Measurements from ENCODE around the gene COL26A1. TPM values are rescaled to one million over a fixed set of nuclear protein-coding genes. Genes with fewer than 3 reads are reported as not detected.

The COL26A1 gene
- polyA plus RNA-seq, 1 donor from 2014 or later: 36.6 TPM

DNA sequence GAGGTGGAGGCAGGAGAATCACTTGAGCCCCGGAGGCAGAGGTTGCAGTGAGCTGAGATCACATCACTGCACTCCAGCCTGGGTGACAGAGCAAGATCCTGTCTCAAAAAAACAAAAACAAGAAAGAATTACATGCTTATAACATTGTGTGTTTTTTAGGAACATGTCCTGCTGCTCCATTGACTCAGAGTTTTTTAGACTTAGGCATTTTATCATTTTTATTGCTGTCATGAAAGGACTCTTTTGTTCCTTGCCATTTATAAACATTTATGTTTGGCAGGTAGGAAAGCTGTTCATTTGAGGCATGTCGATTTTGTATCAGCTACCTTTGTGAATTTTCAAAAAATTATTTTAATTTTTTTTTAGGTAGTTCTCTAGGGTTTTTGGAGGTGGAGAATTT lies 20.3 kb downstream of the COL26A1 start:
- Histone ChIP-seq H4K20me1 (ENCODE audit: insufficient read depth) (no peaks in the 10 kb centered on the region), H3K4me3 (ENCODE audit: low read length) (no peak overlapping the region), H3K9ac (ENCODE audit: low read length) (no peak overlapping the region), H3K9me3 (ENCODE audit: low read length) (no peaks in the 10 kb centered on the region), H3K9me2 (ENCODE audit: insufficient read depth, low read length) (no peaks in the 10 kb centered on the region), H2AFZ (ENCODE audit: low read depth, low read length) (no peak overlapping the region), H3K4me2 (ENCODE audit: low read length) (no peak overlapping the region), H3F3A (ENCODE audit: insufficient read depth, low read length, poor library complexity, severe bottlenecking) (no peaks in the 10 kb centered on the region), H3K27ac (ENCODE audit: low read length) (no peak overlapping the region), H3K79me2 (replicated peaks; ENCODE audit: insufficient read depth, low read length) (no peaks in the 10 kb centered on the region), H3K36me3 (ENCODE audit: insufficient read depth, low read length) (no peaks in the 10 kb centered on the region), H3K27me3 (ENCODE audit: insufficient read depth, low read depth, low read length) (no peaks in the 10 kb centered on the region)
- TF ChIP-seq TAF1 (IDR thresholded peaks at IDR 0.05; ENCODE audit: low read depth): no peak

DNA sequence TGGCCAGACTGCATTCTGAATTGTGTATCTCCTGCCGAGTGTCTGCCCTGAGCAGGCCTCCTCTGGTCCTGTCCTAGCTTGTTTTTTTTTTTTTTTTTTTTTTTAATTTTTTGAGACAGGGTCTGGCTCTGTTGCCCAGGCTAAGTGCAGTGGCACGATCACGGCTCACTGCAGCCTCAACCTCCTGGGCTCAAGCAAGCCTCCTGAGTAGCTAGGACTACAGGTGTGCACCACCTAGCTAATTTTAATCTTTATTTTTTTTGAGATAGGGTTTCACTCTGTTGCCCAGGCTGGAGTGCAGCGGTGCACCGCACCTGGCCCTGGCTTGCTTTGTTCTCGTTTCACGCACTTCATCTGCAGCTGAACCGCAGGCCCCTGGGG lies 23.5 kb downstream of the COL26A1 start:
- H3K9ac ChIP-seq (ENCODE audit: low read length): no peak overlapping the region
- no peak overlapping the region for H2AFZ ChIP-seq (ENCODE audit: low read depth, low read length)
- no peak overlapping the region for H3K4me2 ChIP-seq (ENCODE audit: low read length)
- H3K4me3 ChIP-seq (ENCODE audit: low read length): no peak overlapping the region
- H3F3A ChIP-seq (ENCODE audit: insufficient read depth, low read length, poor library complexity, severe bottlenecking): no peaks in the 10 kb centered on the region
- no peaks in the 10 kb centered on the region for H3K9me2 ChIP-seq (ENCODE audit: insufficient read depth, low read length)
- TF ChIP-seq MXI1 (conservative IDR thresholded peaks at IDR 0.05; ENCODE audit: poor library complexity, severe bottlenecking) (no peak), EZH2 (IDR thresholded peaks at IDR 0.05; ENCODE audit: borderline replicate concordance, insufficient read depth, low read length, poor library complexity, severe bottlenecking) (no peak), SMC3 (conservative IDR thresholded peaks at IDR 0.05; ENCODE audit: poor library complexity) (no peak), EP300 (conservative IDR thresholded peaks at IDR 0.05; ENCODE audit: poor library complexity, severe bottlenecking) (no peak)
- TF ChIP-seq, protein P1, sequence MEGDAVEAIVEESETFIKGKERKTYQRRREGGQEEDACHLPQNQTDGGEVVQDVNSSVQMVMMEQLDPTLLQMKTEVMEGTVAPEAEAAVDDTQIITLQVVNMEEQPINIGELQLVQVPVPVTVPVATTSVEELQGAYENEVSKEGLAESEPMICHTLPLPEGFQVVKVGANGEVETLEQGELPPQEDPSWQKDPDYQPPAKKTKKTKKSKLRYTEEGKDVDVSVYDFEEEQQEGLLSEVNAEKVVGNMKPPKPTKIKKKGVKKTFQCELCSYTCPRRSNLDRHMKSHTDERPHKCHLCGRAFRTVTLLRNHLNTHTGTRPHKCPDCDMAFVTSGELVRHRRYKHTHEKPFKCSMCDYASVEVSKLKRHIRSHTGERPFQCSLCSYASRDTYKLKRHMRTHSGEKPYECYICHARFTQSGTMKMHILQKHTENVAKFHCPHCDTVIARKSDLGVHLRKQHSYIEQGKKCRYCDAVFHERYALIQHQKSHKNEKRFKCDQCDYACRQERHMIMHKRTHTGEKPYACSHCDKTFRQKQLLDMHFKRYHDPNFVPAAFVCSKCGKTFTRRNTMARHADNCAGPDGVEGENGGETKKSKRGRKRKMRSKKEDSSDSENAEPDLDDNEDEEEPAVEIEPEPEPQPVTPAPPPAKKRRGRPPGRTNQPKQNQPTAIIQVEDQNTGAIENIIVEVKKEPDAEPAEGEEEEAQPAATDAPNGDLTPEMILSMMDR (IDR thresholded peaks at IDR 0.05; ENCODE audit: poor library complexity, severe bottlenecking): no peak
- H3K79me2 ChIP-seq (replicated peaks; ENCODE audit: insufficient read depth, low read length): no peaks in the 10 kb centered on the region
- H3K27me3 ChIP-seq (ENCODE audit: insufficient read depth, low read depth, low read length): no peaks in the 10 kb centered on the region
- H3K27ac ChIP-seq (ENCODE audit: low read length): no peak overlapping the region
- H4K20me1 ChIP-seq (ENCODE audit: insufficient read depth): no peaks in the 10 kb centered on the region
- H3K36me3 ChIP-seq (ENCODE audit: insufficient read depth, low read length): no peaks in the 10 kb centered on the region
- no peaks in the 10 kb centered on the region for H3K9me3 ChIP-seq (ENCODE audit: low read length)

DNA sequence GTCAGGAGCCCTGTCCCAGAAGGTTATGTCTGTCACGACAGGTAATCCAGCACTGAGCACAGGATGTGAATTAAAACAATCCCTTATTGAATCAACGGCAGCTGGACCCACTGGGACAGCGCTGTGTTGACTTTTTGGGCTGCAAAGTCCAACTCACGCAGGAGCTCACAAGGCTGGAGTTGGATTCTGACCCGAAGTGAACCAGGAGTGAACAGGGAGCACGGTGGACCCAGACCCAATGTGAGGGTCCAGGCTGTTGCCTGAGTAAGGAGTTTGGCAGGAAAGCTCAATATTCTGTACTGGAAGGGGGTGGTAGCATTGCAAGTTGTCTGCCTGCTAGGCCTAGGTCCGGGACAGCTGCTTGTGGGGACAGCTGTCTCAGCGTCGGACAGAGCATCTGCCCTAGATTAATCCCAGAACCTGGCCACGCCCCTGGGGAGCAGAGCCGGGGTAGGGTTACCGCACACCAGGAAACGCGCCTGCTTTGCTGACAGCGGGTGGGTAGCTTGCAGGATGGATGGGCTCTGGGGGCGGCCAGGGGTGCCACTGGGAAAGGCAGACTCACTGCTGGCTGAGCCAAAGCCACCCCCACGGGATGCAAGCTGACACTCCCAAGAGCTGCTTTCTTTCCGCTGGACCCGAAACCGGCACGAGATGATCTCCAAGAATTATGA lies 24.0 kb downstream of the COL26A1 start:
- Histone ChIP-seq H4K20me1 (ENCODE audit: insufficient read depth) (no peaks in the 10 kb centered on the region), H2AFZ (ENCODE audit: low read depth, low read length) (no peak overlapping the region), H3F3A (ENCODE audit: insufficient read depth, low read length, poor library complexity, severe bottlenecking) (no peaks in the 10 kb centered on the region), H3K4me3 (ENCODE audit: low read length) (no peak overlapping the region), H3K27ac (ENCODE audit: low read length) (no peak overlapping the region), H3K9ac (ENCODE audit: low read length) (no peak overlapping the region), H3K36me3 (ENCODE audit: insufficient read depth, low read length) (no peaks in the 10 kb centered on the region), H3K79me2 (replicated peaks; ENCODE audit: insufficient read depth, low read length) (no peaks in the 10 kb centered on the region), H3K9me3 (ENCODE audit: low read length) (no peaks in the 10 kb centered on the region), H3K4me2 (ENCODE audit: low read length) (no peak overlapping the region), H3K9me2 (ENCODE audit: insufficient read depth, low read length) (no peaks in the 10 kb centered on the region), H3K27me3 (ENCODE audit: insufficient read depth, low read depth, low read length) (no peaks in the 10 kb centered on the region)
- TF ChIP-seq EZH2 (IDR thresholded peaks at IDR 0.05; ENCODE audit: borderline replicate concordance, insufficient read depth, low read length, poor library complexity, severe bottlenecking): no peak
- TF ChIP-seq, protein P2, sequence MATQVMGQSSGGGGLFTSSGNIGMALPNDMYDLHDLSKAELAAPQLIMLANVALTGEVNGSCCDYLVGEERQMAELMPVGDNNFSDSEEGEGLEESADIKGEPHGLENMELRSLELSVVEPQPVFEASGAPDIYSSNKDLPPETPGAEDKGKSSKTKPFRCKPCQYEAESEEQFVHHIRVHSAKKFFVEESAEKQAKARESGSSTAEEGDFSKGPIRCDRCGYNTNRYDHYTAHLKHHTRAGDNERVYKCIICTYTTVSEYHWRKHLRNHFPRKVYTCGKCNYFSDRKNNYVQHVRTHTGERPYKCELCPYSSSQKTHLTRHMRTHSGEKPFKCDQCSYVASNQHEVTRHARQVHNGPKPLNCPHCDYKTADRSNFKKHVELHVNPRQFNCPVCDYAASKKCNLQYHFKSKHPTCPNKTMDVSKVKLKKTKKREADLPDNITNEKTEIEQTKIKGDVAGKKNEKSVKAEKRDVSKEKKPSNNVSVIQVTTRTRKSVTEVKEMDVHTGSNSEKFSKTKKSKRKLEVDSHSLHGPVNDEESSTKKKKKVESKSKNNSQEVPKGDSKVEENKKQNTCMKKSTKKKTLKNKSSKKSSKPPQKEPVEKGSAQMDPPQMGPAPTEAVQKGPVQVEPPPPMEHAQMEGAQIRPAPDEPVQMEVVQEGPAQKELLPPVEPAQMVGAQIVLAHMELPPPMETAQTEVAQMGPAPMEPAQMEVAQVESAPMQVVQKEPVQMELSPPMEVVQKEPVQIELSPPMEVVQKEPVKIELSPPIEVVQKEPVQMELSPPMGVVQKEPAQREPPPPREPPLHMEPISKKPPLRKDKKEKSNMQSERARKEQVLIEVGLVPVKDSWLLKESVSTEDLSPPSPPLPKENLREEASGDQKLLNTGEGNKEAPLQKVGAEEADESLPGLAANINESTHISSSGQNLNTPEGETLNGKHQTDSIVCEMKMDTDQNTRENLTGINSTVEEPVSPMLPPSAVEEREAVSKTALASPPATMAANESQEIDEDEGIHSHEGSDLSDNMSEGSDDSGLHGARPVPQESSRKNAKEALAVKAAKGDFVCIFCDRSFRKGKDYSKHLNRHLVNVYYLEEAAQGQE (IDR thresholded peaks at IDR 0.05; ENCODE audit: borderline replicate concordance): no peak
- TF ChIP-seq, protein P1 (IDR thresholded peaks at IDR 0.05; ENCODE audit: poor library complexity, severe bottlenecking): no peak
- no peak for TF ChIP-seq MXI1 (conservative IDR thresholded peaks at IDR 0.05; ENCODE audit: poor library complexity, severe bottlenecking)
- no peak for TF ChIP-seq EP300 (conservative IDR thresholded peaks at IDR 0.05; ENCODE audit: poor library complexity, severe bottlenecking)
- TF ChIP-seq RAD21 (conservative IDR thresholded peaks at IDR 0.05): no peak
- no peak for TF ChIP-seq TAF1 (IDR thresholded peaks at IDR 0.05; ENCODE audit: low read depth)
- no peak for TF ChIP-seq POLR2AphosphoS5 (IDR thresholded peaks at IDR 0.05)
- TF ChIP-seq SMC3 (conservative IDR thresholded peaks at IDR 0.05; ENCODE audit: poor library complexity): no peak

Measured in neural cell (in vitro differentiated cells).